IMR-90 (cell line): ENCODE results near the gene NCOR1. TPM values are rescaled to one million over a fixed set of nuclear protein-coding genes. Genes with fewer than 3 reads are reported as not detected.

Experiments
- ATAC-seq: fragments of 200-7000 bp; cut with Tn5 transposase; 2 replicates; pipeline ENCODE4 v1.9.1; 2020; ENCODE audit warnings: low read depth, mild to moderate bottlenecking, moderate library complexity
- BruUV-seq: library from RNA; stranded (reverse); fragments of 400-500 nt; replicated peaks from 2 replicates; lab custom pipeline; 2021; lab: Mats Ljungman, UMichigan
- CTCF ChIA-PET: fragments of 300-600 bp; formaldehyde crosslinking; extraction: SDS; loops from one replicate; lab custom pipeline; 2021; ENCODE audit warnings: antibody characterized with exemption; lab: Yijun Ruan, JAX
- POLR2A ChIA-PET: fragments of 300-600 bp; sonication (Branson Sonifier 250); formaldehyde crosslinking; loops from one replicate; lab custom pipeline; 2022; ENCODE audit warnings: antibody characterized with exemption; ENCODE audit not compliant: unreplicated experiment; lab: Charles Lee
- DNase-seq: peaks from one replicate; pipeline ENCODE4 v3.0.0; 2013
- H2AFZ ChIP-seq: replicated peaks from 2 replicates; pipeline ENCODE3; 2013; ENCODE audit warnings: low read length, mild to moderate bottlenecking; ENCODE audit not compliant: poor library complexity
- H2AK5ac ChIP-seq: 2 replicates; pipeline ENCODE4 v1.6.1; 2013; ENCODE audit warnings: low read depth, low read length, inconsistent platforms
- H2AK9ac ChIP-seq: replicated peaks from 2 replicates; pipeline ENCODE3; 2013; ENCODE audit warnings: mild to moderate bottlenecking, low read depth, low read length, moderate library complexity; ENCODE audit not compliant: poor library complexity
- H2BK120ac ChIP-seq: 2 replicates; pipeline ENCODE4 v1.6.1; 2013; ENCODE audit warnings: low read depth, low read length, inconsistent platforms
- H2BK15ac ChIP-seq: 3 replicates; pipeline ENCODE4 v1.6.1; 2013; ENCODE audit warnings: low read depth, low read length, inconsistent platforms
- H2BK20ac ChIP-seq: 2 replicates; pipeline ENCODE4 v1.6.1; 2013; ENCODE audit warnings: low read depth, mild to moderate bottlenecking, inconsistent platforms, low read length, moderate library complexity
- H2BK5ac ChIP-seq: 2 replicates; pipeline ENCODE4 v1.6.1; 2013; ENCODE audit warnings: mild to moderate bottlenecking, low read depth, low read length, inconsistent platforms; ENCODE audit not compliant: poor library complexity, severe bottlenecking
- H3K14ac ChIP-seq: replicated peaks from 2 replicates; pipeline ENCODE4 v1.6.1; 2013; ENCODE audit warnings: low read depth, low read length, inconsistent platforms
- H3K18ac ChIP-seq: 2 replicates; pipeline ENCODE4 v1.6.1; 2013; ENCODE audit warnings: low read depth, low read length, control low read depth
- H3K23ac ChIP-seq: 2 replicates; pipeline ENCODE4 v1.6.1; 2013; ENCODE audit warnings: low read depth, low read length, inconsistent platforms
- H3K27ac ChIP-seq: 2 replicates; pipeline ENCODE4 v1.5.1; 2013; ENCODE audit warnings: mild to moderate bottlenecking, control low read depth, low read length; ENCODE audit not compliant: insufficient read depth
- H3K27me3 ChIP-seq: 2 replicates; pipeline ENCODE4 v1.6.1; 2013; ENCODE audit warnings: low read length; ENCODE audit not compliant: control insufficient read depth, insufficient read depth
- H3K36me3 ChIP-seq: 2 replicates; pipeline ENCODE4 v1.6.1; 2013; ENCODE audit warnings: low read length, mixed read lengths; ENCODE audit not compliant: control insufficient read depth, insufficient read depth
- H3K4ac ChIP-seq: 2 replicates; pipeline ENCODE4 v1.6.1; 2013; ENCODE audit warnings: low read depth, low read length, inconsistent platforms
- H3K4me1 ChIP-seq: 2 replicates; pipeline ENCODE4 v1.6.1; 2013; ENCODE audit warnings: low read length, mixed read lengths; ENCODE audit not compliant: control insufficient read depth, insufficient read depth
- H3K4me2 ChIP-seq: 2 replicates; pipeline ENCODE4 v1.6.1; 2013; ENCODE audit warnings: low read depth, mild to moderate bottlenecking, control low read depth, low read length, moderate library complexity
- H3K4me3 ChIP-seq: 2 replicates; pipeline ENCODE4 v1.5.1; 2013; ENCODE audit warnings: low read depth, mild to moderate bottlenecking, control low read depth, low read length, moderate library complexity; ENCODE audit not compliant: insufficient read depth
- H3K56ac ChIP-seq: 2 replicates; pipeline ENCODE4 v1.6.1; 2013; ENCODE audit warnings: low read length, inconsistent platforms; ENCODE audit not compliant: insufficient read depth; ENCODE audit errors: extremely low read depth
- H3K79me1 ChIP-seq, 2 experiments: 2 replicates each; pipeline ENCODE4 v1.6.1; 2013; ENCODE audit warnings: low read length in 2 of 2, inconsistent platforms in 1 of 2, low read depth in 1 of 2
- H3K9ac ChIP-seq: 2 replicates; pipeline ENCODE4 v1.6.1; 2013; ENCODE audit warnings: low read depth, low read length, control low read depth
- H3K9me1 ChIP-seq: 2 replicates; pipeline ENCODE4 v1.6.1; 2013; ENCODE audit warnings: low read length, inconsistent platforms; ENCODE audit not compliant: insufficient read depth
- H3K9me3 ChIP-seq: 2 replicates; pipeline ENCODE4 v1.6.1; 2013; ENCODE audit warnings: low read length; ENCODE audit not compliant: control insufficient read depth, insufficient read depth
- H4K20me1 ChIP-seq: 2 replicates; pipeline ENCODE4 v1.6.1; 2013; ENCODE audit warnings: low read length, inconsistent platforms; ENCODE audit not compliant: insufficient read depth
- H4K5ac ChIP-seq: 2 replicates; pipeline ENCODE4 v1.6.1; 2013; ENCODE audit warnings: mild to moderate bottlenecking, low read depth, low read length, control low read depth
- H4K8ac ChIP-seq, 2 experiments: 2 replicates each; pipeline ENCODE4 v1.6.1; 2013; ENCODE audit warnings: low read depth in 2 of 2, low read length in 2 of 2, control low read depth in 1 of 2, inconsistent platforms in 1 of 2
- H4K91ac ChIP-seq: 2 replicates; pipeline ENCODE4 v1.6.1; 2013; ENCODE audit warnings: low read depth, low read length, inconsistent platforms; ENCODE audit not compliant: insufficient read depth
- BHLHE40 ChIP-seq: fragments of 150-350 bp; IDR thresholded peaks from 2 replicates; pipeline ENCODE4 v1.6.1; 2016; ENCODE audit warnings: mild to moderate bottlenecking, low read depth, low read length
- CEBPB ChIP-seq: IDR thresholded peaks from 2 replicates; pipeline ENCODE4 v1.6.1; 2012; ENCODE audit warnings: low read depth, low read length, improper control_type of control experiment
- CTCF ChIP-seq: conservative IDR thresholded peaks from 2 replicates; pipeline ENCODE4 v1.5.1; 2012; ENCODE audit warnings: mild to moderate bottlenecking, low read depth, low read length, improper control_type of control experiment
- FOS ChIP-seq: fragments of 150-350 bp; IDR thresholded peaks from 2 replicates; pipeline ENCODE4 v1.6.1; 2016; ENCODE audit warnings: low read depth, low read length
- MAFK ChIP-seq: IDR thresholded peaks from 2 replicates; pipeline ENCODE4 v1.6.1; 2012; ENCODE audit warnings: low read depth, low read length, improper control_type of control experiment
- MAZ ChIP-seq: IDR thresholded peaks from 2 replicates; pipeline ENCODE4 v1.6.1; 2012; ENCODE audit warnings: low read depth, mild to moderate bottlenecking, low read length, improper control_type of control experiment, moderate library complexity, borderline replicate concordance
- MXI1 ChIP-seq: IDR thresholded peaks from 2 replicates; pipeline ENCODE4 v1.6.1; 2012; ENCODE audit warnings: low read depth, mild to moderate bottlenecking, low read length, moderate library complexity, borderline replicate concordance
- NFE2L2 ChIP-seq: fragments of 150-350 bp; IDR thresholded peaks from 2 replicates; pipeline ENCODE4 v1.6.1; 2016; ENCODE audit warnings: low read depth, mild to moderate bottlenecking, low read length
- POLR2A ChIP-seq: IDR thresholded peaks from 2 replicates; pipeline ENCODE4 v1.6.1; 2012; ENCODE audit warnings: mild to moderate bottlenecking, low read depth, low read length
- RAD21 ChIP-seq: IDR thresholded peaks from 2 replicates; pipeline ENCODE4 v1.6.1; 2012; ENCODE audit warnings: low read length, improper control_type of control experiment
- RCOR1 ChIP-seq: IDR thresholded peaks from 2 replicates; pipeline ENCODE4 v1.6.1; 2012; ENCODE audit warnings: mild to moderate bottlenecking, low read length, improper control_type of control experiment; ENCODE audit not compliant: insufficient replicate concordance
- RFX5 ChIP-seq: IDR thresholded peaks from 2 replicates; pipeline ENCODE4 v1.8.0; 2012; ENCODE audit warnings: low read depth, mild to moderate bottlenecking, low read length, moderate library complexity
- SMC3 ChIP-seq: fragments of 150-350 bp; IDR thresholded peaks from 2 replicates; pipeline ENCODE4 v1.6.1; 2016; ENCODE audit warnings: low read depth, mild to moderate bottlenecking, antibody characterized with exemption, low read length, moderate library complexity
- WGBS, 2 experiments: methylation state at CpG; one replicate each; pipeline versions ENCODE4 v1.1.5 to v1.1.7; 2013; ENCODE audit warnings: missing lambda C conversion rate in 2 of 2; ENCODE audit not compliant: insufficient read length in 1 of 2; ENCODE audit errors: extremely low coverage in 2 of 2; 5-methylcytosine and 5-hydroxymethylcytosine counted together
- dilution Hi-C: fragments of 300-500 bp; cut with HindIII; formaldehyde crosslinking; loops from one replicate; pipeline ENCODE4 v1.14.3; 2018; ENCODE audit warnings: low sequenced_read_pairs; ENCODE audit not compliant: unreplicated experiment
- in situ Hi-C: fragments of 300-500 bp; cut with MboI; formaldehyde crosslinking; loops from 3 replicates; pipeline ENCODE4 v1.14.3; 2019; ENCODE audit warnings: low sequenced_read_pairs, inconsistent platforms, mixed read lengths
- intact Hi-C: fragments of 100-400 bp; cut with micrococcal nuclease; formaldehyde crosslinking; loops from 2 replicates; pipeline ENCODE4 v1.10.0; 2022
- polyA plus RNA-seq, 3 experiments: library from polyadenylated mRNA; depleted of rRNA; stranded (reverse); fragments of >200 nt; gene quantifications; 2 replicates each; pipeline ENCODE4 v1.2.3, GENCODE V29; 2012; ENCODE audit warnings: low replicate concordance in 1 of 3
- total RNA-seq: library from RNA; depleted of rRNA; stranded (reverse); fragments of >200 nt; gene quantifications from 2 replicates; pipeline ENCODE4 v1.2.3, GENCODE V29; 2012
- TF ChIP-seq, protein P1 (sequence below): fragments of 150-350 bp; IDR thresholded peaks from 2 replicates; pipeline ENCODE4 v1.6.1; 2016; ENCODE audit warnings: low read depth, mild to moderate bottlenecking, low read length, moderate library complexity, borderline replicate concordance

NCOR1 gene
- total and polyA plus RNA-seq, 2 of the 4 experiments (the other 2 are of a cell fraction): 54.5 to 80.3 TPM

GRCh38 chr17:16085066-16085699 lies 130.2 kb downstream of the NCOR1 start (continued):
- TF ChIP-seq RCOR1 (no peak), SMC3 (no peak)

- H3K56ac ChIP-seq: no peak overlapping the region
- ChIA-PET POLR2A (no interaction called here), CTCF (no interaction called here)
- H4K8ac ChIP-seq: no peak overlapping the region
- H2AFZ ChIP-seq: no peak overlapping the region
- no peak for ATAC-seq
- no peak overlapping the region for H3K9ac ChIP-seq
- H4K91ac ChIP-seq: no peak overlapping the region
- H3K4ac ChIP-seq: no peak overlapping the region
- peaks cover 28% of the 10 kb centered on the region for H3K36me3 ChIP-seq
- H3K79me1 ChIP-seq: peaks cover 39 to 47% of the 10 kb centered on the region in 2 experiments
- no peak overlapping the region for H3K14ac ChIP-seq
- peaks cover 8% of the 10 kb centered on the region; the same call in 1 of the 2 replicates for H3K9me1 ChIP-seq
- H3K27me3 ChIP-seq: no peaks in the 10 kb centered on the region
- no peak overlapping the region for H2BK5ac ChIP-seq
- intact Hi-C loops: no loop called here
- no peak overlapping the region for H2BK120ac ChIP-seq
- H2AK5ac ChIP-seq: no peak overlapping the region
- H2BK20ac ChIP-seq: no peak overlapping the region
- no peak overlapping the region for H4K5ac ChIP-seq
- no peak overlapping the region for H3K18ac ChIP-seq
- no peak for DNase-seq
- in situ Hi-C loops: no loop called here
- no CpG with 5 or more reads among the region's 3 CpGs for WGBS, 2 experiments
- no TSS peak for BruUV-seq
- no peak overlapping the region for H2BK15ac ChIP-seq
- H3K9me3 ChIP-seq: no peaks in the 10 kb centered on the region
- H3K4me1 ChIP-seq: peaks cover 6% of the 10 kb centered on the region; the same call in 1 of the 2 replicates
- no peak overlapping the region for H3K27ac ChIP-seq
- no peak overlapping the region for H3K23ac ChIP-seq
- dilution Hi-C loops: no loop called here
- H2AK9ac ChIP-seq: no peak overlapping the region
- no peak overlapping the region for H3K4me2 ChIP-seq
- H4K20me1 ChIP-seq: peaks cover 6% of the 10 kb centered on the region; the same call in 1 of the 2 replicates
- no peak overlapping the region for H3K4me3 ChIP-seq
- TF ChIP-seq FOS: no peak
- no peak for TF ChIP-seq SMC3
- TF ChIP-seq RFX5: no peak
- TF ChIP-seq MXI1: no peak
- TF ChIP-seq RCOR1: no peak
- no peak for TF ChIP-seq CTCF
- no peak for TF ChIP-seq MAZ
- TF ChIP-seq BHLHE40: no peak
- TF ChIP-seq RAD21: no peak
- TF ChIP-seq, protein P1, sequence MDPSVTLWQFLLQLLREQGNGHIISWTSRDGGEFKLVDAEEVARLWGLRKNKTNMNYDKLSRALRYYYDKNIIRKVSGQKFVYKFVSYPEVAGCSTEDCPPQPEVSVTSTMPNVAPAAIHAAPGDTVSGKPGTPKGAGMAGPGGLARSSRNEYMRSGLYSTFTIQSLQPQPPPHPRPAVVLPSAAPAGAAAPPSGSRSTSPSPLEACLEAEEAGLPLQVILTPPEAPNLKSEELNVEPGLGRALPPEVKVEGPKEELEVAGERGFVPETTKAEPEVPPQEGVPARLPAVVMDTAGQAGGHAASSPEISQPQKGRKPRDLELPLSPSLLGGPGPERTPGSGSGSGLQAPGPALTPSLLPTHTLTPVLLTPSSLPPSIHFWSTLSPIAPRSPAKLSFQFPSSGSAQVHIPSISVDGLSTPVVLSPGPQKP: no peak
- no peak for TF ChIP-seq CEBPB
- no peak for TF ChIP-seq MAFK
- no peak for TF ChIP-seq NFE2L2
- no peak for TF ChIP-seq POLR2A
These were observed 132.1 kb downstream of the NCOR1 start for GRCh38 chr17:16083223-16083622.
